Coronary artery (tissue), 2 donors: Measurements from ENCODE around the gene GAS7.

Experiments used
- DNase-seq: peaks from one replicate; pipeline ENCODE4 v3.0.0-alpha.2; 2017; ENCODE audit warnings: low spot score
- H3K27ac ChIP-seq, 2 donors: fragments of 200-600 bp; sonication (generic); one replicate each; pipeline ENCODE4 v1.5.1; 2016 to 2019
- H3K4me3 ChIP-seq: fragments of 200-600 bp; sonication (generic); 2 replicates; pipeline ENCODE4 v1.5.1; 2016; ENCODE audit warnings: mild to moderate bottlenecking, moderate library complexity
- TF ChIP-seq, protein P1 (sequence below): fragments of 200-600 bp; sonication (generic); IDR thresholded peaks from one replicate; pipeline ENCODE4 v1.5.1; 2019; ENCODE audit warnings: antibody characterized with exemption

The GAS7 gene

DNA sequence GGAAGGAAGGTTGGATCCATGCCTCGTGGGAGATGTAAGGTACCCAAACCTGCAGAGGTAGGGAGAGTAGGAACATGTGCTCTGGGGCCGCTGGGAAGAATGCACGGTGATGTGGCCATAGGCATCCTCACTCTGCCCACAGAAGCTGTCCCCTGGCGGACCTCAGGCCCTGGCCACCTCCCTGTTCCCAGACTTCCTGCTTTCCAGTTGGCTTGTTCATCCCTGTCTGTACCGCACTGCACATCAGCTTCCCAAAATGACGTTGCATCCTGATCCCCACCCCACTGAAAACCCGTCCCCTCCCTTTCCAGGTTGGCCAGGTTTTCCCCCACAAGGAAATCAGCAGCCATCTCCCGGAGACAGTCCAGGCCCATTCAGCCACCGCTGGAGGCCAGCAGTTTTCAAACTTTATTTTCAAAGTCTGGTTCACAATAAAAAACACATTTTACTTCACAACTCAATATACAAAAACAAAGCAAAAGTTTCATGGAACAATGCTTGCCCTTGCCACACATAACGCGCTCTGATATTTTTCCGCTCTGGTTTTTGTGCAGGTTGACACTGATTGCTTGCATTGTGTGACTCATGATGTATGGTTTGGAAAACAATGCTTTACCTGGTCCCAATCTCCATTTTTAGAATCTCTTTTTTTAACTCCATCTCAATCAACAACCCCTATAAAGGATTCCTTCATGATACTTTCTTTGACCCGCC, 143.0 kb downstream of the GAS7 start:
- TF ChIP-seq, protein P1, sequence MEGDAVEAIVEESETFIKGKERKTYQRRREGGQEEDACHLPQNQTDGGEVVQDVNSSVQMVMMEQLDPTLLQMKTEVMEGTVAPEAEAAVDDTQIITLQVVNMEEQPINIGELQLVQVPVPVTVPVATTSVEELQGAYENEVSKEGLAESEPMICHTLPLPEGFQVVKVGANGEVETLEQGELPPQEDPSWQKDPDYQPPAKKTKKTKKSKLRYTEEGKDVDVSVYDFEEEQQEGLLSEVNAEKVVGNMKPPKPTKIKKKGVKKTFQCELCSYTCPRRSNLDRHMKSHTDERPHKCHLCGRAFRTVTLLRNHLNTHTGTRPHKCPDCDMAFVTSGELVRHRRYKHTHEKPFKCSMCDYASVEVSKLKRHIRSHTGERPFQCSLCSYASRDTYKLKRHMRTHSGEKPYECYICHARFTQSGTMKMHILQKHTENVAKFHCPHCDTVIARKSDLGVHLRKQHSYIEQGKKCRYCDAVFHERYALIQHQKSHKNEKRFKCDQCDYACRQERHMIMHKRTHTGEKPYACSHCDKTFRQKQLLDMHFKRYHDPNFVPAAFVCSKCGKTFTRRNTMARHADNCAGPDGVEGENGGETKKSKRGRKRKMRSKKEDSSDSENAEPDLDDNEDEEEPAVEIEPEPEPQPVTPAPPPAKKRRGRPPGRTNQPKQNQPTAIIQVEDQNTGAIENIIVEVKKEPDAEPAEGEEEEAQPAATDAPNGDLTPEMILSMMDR, result no peak
- DNase-seq, result no peak
- peak overlapping the region in 1 of 2 donors; percentile 65 for H3K27ac ChIP-seq
- no peak overlapping the region for H3K4me3 ChIP-seq

DNA sequence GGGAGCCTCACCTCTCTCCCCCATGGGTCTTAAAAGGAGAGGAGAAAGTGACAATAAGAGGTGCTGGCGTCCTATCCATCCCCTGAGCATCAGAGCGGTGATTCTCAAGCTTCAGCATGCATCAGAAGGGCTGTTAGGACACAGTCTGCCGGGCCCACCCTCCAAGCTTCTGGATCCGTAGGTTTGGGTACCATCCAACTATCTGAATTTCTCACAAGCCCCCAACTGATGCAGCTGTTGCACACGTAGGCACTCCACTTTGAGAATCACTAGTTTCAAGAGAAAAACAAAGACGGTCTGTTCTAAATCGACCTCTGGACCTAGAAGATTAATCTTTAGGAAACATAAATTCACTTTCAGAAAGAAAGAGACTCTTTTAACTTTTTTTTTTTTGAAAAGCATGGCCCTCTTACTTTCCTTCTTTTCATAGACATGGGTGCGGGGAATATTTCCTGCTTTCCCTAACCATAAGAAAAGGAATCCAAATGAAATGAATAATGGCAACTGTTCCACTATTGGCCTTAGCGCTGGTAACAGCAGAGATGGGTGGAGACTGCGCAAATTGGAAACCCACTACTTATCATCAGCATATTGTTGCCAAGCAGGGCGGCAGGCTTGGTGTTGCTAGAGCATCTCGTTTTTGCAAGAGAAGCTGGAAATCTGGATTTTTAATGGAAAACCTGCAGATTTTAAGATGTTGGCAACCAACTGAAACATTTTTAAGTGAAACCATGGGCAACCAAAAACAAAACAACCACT, 144.4 kb downstream of the GAS7 start:
- Histone ChIP-seq H3K4me3 (no peak overlapping the region), H3K27ac (peak overlapping the region in 1 of 2 donors; percentile 81)
- TF ChIP-seq, protein P1, result no peak
- DNase-seq, result no peak

DNA sequence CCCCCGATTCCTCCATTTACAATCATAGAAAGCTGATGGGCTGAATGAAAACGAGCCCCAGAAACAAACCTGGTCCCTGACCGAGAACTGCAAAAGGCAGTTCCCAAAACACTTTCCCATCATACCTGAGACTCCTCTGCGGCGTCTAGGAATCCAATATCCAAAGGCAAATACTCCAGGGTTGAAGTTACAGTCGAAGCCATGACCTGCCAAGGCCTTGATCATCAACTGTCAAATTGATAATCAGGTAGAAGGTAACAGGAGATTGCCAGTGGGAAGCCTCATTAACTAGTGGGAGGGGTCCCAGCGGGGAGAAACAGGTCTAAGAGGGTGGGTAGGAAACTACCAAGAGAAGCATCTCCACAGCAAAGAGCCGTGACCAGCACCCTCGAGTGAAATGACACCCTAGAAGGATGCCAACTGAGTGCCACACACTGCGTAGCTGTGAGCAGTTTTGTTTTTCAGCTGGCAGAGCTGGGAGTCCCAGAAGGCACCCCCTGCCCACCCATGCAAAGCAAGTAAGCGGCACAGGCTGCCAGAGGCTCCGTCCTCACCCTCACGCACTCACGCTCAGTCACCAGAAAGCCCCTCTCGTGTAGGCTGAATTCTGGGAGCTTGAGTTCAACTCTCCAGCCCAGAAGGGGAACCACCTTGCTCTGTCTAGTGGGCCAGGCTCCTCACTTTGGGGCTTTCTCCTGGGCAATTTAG, 146.1 kb downstream of the GAS7 start:
- Histone ChIP-seq H3K4me3 (no peak overlapping the region), H3K27ac (peak overlapping the region in 1 of 2 donors; percentile 79)
- DNase-seq, result no peak
- TF ChIP-seq, protein P1, result no peak

DNA sequence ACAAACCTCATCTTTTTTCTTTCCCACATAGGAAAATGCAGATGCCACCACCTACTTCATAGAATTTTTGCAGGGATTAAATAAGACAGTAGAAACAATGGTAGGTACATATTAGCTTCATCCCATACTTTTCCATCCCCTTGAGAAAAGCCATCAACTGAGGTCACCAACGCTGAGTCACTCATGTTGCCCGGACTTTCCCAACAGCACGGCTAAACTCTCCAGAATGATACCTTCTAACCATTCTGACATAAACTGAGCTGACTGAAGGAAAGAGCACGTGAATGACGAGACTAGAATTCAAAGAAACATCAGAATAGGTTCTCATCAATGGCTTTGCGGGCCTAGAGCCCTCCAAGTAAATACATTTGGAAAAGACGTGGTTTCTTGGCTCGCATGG, 147.3 kb downstream of the GAS7 start:
- Histone ChIP-seq H3K4me3 (no peak overlapping the region), H3K27ac (peak overlapping the region; percentile 50 to 79)
- no peak for DNase-seq
- TF ChIP-seq, protein P1, result no peak

DNA sequence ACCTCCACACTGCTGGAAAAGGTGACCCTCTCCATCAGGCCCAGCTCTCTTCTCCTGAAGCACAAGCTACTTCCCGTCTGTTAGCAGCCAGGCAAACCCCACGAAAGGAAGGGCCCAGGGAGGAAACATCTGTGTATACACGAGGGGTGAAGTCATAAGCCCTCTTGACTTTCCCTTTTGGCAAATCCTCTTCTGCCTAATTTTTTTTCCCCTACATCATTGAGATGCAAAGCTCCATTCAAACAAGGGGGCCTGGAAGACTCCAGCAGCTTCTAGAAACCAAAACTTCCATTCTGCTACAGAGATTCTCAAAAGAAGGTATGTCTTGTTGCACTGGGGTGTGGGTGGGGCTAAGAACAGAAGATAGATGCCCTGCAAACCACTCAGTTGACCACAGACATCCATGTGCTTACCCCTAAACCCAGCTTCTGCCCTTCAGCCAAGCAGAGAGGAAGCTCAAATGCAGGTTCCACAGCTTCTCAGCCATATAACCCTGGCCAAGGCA, 147.8 kb downstream of the GAS7 start:
- Histone ChIP-seq H3K27ac (peak overlapping the region; percentile 50 to 79), H3K4me3 (no peak overlapping the region)
- no peak for DNase-seq
- TF ChIP-seq, protein P1, result no peak

DNA sequence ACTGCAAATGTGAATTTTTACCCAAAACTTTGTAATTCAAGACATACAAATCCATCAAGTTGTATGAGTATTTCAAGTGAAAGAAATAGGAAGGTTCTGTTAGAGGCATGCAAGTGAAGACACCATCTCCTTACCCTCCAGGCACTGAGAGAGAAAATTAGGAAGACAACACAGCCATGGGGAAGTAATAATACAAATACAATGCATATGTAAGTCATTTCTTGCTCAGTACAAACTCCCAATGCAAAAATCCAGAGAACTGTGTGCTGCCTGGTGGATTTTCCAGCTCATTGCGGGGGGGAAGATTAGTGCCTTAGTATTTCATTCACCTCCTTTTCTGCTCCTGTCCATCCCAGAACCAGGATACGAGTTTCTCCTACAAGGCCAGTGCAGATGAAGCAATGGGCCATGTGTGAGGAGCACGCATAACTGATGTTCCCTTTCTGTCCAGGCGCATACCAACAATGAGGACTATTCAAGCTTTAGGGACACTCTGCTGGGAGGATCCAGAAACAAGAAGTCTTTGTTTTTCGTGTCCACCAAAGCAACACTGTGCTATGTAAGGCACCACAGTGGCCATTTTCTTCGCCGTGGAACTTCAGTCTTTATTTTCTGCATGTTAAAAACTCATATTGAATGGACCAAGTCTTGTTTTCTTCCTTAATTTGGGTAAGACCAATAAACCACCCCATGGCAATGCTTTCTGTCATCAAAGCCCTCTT, 149.6 kb downstream of the GAS7 start:
- Histone ChIP-seq H3K4me3 (no peak overlapping the region), H3K27ac (peak overlapping the region in 1 of 2 donors; percentile 60)
- DNase-seq, result no peak
- TF ChIP-seq, protein P1, result no peak
